HG03439 (cell line): ENCODE data around the gene OXNAD1.
A peak's percentile ranks its signal among the peaks of the same experiment; 100 is the strongest.

Source experiments
- ATAC-seq: cut with Tn5 transposase; IDR thresholded peaks from one replicate; pipeline ENCODE4 v1.9.1; 2021; ENCODE audit warnings: mild to moderate bottlenecking, moderate library complexity; ENCODE audit not compliant: unreplicated experiment

OXNAD1 gene

DNA sequence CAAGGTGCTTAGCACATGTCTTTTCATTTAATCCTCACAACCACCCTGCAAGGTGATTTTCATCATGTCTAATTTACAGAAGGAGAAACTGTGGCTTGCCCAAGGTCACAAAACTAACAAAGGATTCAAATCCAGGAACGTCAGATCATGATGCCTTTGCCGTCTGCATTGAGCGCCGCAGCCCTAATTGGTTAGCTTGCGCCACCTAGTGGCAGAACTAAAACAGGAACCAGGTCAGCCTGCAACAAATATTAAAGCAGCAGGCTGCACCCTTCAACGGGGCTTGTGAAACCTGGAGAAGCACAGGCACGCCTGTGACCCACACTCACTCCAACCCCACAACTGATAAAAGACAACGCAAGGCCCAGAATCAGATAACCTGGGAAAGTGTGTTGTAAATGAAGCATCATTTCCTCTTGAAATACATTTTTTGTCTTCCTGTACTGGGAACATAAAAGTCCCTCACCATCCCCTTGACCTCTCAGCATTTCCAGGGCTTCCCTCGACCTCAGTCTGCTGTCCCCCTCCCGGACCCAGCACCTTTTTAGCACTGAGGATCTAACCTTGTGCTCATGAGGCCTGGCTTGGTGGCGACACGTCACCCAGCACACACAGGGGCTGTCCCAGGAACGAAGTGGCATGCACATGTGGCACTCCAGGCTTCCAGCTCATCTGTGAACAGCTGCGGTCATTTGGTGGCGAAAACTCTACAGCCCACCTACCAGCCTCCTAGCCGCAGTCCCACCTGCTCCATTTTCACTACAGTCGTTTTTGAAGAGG is 17.5 kb upstream of the OXNAD1 start:
- peak; percentile 77 for ATAC-seq

GRCh38 chr3:16248556-16248955 is 16.5 kb upstream of the OXNAD1 start:
- no peak for ATAC-seq

DNA sequence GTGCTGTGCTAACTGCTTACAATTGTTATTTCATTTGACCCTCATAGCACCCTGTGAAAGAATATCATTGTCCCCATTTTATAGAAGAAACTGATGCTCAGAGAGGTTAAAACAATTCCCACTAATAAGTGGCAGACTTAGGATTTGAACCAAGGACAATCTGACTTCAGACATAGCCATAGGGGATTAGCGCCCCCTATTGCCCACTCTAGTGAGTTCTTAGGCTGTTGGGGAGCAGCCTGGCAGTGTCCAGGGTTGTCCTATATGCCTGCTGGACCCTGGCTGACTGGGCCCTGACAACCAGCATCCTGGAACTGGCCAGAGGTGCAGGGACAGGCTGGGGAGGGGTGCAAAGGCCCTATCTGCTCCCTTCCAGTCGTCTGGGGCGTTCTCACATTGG is 15.7 kb upstream of the OXNAD1 start:
- ATAC-seq: no peak

GRCh38 chr3:16249886-16250285 is 15.1 kb upstream of the OXNAD1 start:
- ATAC-seq: no peak

DNA sequence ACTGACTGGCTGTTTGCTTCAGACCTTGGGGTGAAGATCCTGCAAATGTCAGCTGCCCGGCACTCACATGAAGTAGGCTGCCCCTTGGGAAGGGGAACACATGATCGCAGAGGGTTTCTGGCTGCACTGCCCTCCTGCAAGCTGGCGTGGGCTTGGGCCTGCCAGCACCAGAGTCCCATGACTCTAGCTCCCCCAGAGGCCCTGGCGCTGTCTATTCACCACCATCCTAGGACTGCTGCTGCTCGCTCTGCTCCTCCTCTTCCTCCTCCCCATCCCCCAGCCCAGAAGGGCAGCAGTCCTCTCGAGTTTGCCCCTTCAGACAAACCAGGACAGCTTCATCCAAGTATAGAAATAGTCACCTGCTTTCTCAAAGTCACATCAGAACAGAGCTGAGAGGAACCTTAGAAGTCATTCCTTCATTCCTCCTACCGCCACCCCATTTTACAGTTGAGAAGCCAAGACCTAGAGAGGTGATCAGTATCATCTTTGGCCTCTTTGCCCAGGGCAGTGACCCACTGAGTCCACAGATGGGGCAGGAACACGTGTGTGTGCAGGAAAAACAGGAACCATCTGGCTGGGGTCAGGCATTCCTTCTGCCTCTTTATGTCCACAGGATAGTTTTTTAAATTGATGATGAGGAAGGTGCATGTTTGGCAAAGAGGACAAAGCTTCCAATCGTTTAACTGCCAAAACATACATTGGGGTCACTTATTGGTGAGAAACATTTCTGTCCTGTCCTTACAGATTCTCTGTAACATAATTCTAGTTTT is 13.5 kb upstream of the OXNAD1 start:
- ATAC-seq: no peak

DNA sequence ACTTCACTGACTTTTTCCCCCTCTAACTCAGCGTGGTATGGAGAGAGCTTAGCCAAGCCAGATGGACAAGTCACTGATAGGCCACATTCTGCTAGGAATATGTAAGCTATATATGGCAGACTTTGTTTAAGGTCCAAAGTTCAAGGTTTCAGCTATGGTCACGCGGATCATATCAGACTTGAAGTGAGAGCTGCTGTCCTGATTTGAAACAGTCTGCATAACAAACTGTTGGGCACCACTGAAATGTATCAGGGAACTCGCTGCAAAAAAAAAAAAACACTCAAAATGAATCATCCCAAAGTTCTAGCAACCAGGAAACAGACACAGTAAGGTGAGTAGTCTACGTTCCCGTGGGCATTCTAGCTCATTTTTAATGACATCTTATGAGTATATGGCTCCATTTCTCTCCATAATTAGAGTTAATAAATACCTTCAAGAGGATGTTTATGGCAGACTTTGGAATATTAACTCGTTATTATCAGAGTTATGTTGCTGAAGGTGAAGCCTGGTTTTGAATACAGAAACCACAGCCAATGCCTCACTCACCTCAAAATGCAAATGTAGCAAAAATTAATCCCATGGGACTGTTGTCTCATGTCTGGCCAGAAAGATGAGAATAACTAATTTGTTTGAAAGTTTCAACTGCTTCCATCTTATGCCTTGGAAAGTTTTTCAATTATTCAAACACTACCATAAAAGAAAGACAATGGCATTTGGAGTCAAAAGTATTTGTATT is 12.6 kb upstream of the OXNAD1 start:
- no peak for ATAC-seq

DNA sequence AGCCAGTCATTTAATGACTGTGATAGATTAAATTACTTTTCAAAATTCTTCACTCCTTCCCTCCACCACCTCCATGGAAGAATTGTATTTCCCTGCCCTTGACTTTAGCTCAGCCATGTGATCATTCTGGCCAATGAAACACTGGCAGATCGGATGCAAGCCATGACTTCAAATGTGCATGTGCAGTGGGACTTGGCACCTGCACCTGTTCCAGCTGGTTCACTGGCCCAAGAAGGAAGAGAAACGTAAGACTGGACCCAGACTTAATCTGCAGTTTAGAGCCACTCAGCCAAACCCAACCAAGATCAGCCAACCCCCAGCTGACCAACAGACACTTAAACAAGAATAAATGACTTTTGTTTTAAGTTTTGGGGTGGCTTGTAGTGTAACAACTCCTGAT is 12.0 kb upstream of the OXNAD1 start:
- no peak for ATAC-seq

DNA sequence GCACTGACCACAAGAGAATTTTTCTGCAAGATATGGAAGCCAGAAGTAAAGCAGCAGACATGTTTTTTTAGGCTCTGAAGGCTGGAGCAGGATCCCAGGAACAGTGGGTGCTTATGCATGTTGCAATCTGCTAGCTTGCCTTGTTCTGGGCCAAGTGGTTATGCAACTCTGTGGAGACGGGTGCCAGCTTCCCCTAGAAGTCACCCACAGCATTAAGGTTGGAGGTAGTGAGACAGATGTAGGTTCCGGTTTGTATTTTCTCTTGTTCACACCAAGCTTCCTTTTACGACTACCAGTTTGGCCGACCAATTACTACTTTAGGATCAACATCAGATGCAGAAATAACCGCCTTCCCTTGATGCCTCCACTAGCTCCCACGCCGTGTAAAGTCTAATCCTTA is 11.4 kb upstream of the OXNAD1 start:
- ATAC-seq: no peak

- no peak for ATAC-seq
Measured at GRCh38 chr3:16254916-16255315, 10.1 kb upstream of the OXNAD1 start.

- no peak for ATAC-seq
Measured at GRCh38 chr3:16255326-16255725, 9.7 kb upstream of the OXNAD1 start.

- no peak for ATAC-seq
Measured at GRCh38 chr3:16255726-16256125, 9.3 kb upstream of the OXNAD1 start.

- ATAC-seq: no peak
Measured at GRCh38 chr3:16257309-16257708, 7.7 kb upstream of the OXNAD1 start.

DNA sequence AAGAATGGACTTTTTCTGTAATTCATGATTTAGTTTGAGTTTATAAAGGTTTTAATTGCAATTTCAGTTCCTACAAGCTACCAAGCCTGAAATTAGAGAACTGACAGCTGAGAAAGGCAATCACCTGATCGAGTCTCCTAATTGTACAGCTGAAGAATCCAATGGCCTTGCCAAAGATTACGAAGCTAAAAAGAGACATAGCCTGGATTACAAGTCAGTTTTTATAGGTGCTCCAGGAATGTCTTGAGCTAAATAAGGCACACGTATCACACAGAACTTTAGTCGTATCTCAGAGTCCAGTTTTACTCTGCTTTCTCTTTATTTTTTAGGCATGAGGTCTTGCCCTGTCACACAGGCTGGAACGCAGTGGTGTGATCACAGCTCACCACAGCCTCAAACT is 6.8 kb upstream of the OXNAD1 start:
- ATAC-seq: no peak

DNA sequence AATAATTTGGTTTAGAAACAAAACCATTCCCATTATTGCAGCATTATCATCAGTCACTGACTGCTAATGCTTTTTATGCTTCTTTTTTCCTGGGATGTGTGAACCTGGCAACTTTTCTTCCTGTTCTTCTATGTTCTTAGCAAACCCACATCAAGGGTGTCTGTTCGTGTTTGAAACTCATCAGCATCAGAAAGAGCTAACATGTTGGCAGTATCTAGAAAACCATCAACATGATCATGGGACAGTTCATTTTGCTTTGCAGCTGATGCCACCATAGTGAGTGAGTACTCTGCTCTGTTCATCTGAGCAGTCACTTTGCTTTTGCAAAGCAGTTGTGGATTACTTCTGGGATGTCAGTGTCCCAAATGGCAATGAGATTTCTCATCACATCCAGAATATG is 6.1 kb upstream of the OXNAD1 start:
- ATAC-seq: no peak

DNA sequence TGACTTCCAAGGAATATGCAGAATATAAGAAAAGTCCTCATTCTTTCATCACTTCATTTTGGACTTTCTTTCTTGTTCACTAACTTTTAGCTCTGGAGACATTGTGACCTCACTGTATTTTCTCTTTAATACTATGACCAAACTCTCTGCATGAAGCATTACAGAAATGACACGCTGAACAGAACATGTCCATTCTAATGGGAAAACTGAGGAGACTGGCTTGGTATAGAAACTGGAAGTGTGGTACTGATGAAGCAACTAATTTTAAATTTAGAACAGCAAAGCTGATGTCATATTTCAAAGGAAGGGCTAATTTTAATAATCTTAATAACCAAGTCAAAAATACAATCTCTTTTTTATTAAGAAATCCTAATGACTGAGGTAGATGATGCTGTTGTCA is 5.0 kb upstream of the OXNAD1 start:
- ATAC-seq: no peak

DNA sequence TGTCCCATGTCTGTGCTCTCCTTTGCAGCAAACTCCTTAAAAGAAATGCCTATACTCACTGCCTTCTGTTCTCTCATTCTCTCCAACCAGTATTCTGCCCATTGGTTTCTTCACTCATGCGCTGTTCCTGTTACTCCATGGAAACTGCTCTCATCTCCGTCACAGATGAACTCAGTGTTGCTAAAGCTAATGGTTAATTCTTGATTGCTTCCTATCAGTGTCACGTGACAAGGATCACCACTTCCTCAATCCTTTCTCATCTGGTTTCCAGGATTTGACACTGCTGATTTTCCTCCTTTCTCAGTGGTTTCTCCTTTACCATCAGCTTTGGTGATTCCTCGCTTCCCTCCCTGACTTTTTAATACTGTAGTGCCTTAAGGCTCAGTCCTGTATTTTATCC is 2.8 kb upstream of the OXNAD1 start:
- ATAC-seq: no peak

GRCh38 chr3:16264174-16264707 is 771 bp upstream of the OXNAD1 start:
- peak; percentile 6 for ATAC-seq

GRCh38 chr3:16265455-16265786 is 409 bp downstream of the OXNAD1 start:
- no peak for ATAC-seq

DNA sequence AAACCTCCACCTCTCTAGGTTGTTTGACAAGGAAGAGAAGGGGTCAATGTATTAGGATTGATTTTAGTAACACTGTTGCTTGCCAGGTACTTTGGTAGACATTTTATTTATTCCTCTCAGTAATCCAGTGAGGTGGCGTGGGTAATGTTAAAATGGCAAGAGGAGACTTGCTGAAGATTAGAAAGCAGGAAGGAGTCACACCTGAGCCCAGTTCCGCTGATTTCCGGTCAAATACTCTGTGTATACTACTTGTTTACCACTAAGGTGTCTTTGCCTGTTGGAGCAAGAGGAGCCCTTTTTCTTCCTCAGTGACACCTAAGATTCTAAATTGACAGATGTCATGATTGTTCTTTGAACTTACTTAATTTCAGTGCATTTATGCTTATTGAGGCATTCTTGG is 1.7 kb downstream of the OXNAD1 start:
- ATAC-seq: no peak

DNA sequence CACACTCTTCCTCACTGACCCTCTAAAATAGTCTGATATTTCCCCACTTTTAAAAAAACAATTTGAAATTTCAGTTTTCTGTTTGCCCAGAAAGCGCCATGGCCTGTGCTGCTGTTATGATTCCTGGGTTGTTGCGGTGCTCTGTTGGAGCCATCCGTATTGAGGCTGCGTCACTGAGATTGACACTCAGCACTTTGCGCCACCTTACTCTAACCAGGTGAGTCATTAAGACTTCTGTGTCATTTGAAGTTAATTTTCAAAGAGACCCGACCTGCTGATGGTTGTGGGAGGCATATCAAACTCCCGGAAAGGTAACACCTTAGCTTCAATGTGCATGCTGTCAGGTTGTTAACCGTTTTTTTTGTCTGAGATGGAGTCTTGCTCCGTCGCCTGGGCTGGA is 5.8 kb downstream of the OXNAD1 start:
- no peak for ATAC-seq

DNA sequence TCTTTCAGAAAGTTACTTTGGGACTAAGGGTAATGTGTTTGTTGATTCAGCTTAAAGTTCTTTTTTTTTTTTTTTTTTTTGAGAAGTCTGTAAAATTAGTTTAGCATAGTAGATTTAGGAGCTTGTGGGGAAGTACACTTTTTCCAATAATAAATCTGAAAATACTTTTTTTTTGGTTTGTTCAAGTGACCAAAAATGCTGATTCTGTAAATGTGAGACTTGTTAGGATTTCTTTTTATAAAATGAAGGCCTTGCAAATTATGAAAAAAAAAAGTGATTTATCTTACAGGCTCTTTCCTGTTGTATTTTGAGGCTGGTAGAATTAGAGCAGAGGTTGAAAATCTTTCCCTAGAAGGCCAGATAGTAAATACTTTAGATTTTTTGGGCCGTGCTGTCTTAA is 7.6 kb downstream of the OXNAD1 start:
- no peak for ATAC-seq

- no peak for ATAC-seq
Measured at GRCh38 chr3:16273867-16274266, 8.9 kb downstream of the OXNAD1 start.
